ENCODE measurements around the gene BPIFB6. TPM values are rescaled to one million over a fixed set of nuclear protein-coding genes. Genes with fewer than 3 reads are reported as not detected.

BPIFB6 gene
- polyA plus RNA-seq, 2 of the 4 experiments (the other 2 are of a cell fraction) = not detected

- no peak for FAIRE-seq
- 48% methylated on average over 10 of the region's 10 CpGs for WGBS (ENCODE audit: missing lambda C conversion rate)
- CTCF ChIA-PET = interaction anchor here (2.1 kb wide), 1 partner anchor 13 kb away, joined by 5 read pairs; no protein-coding TSS in a partner anchor
- Histone ChIP-seq H3K4me2 (no peak overlapping the region), H3K9me3 (no peaks in the 10 kb centered on the region), H3K27ac (no peak overlapping the region), H3K4me3 (no peak overlapping the region), H3K4me1 (no peaks in the 10 kb centered on the region)
- POLR2A ChIA-PET = no interaction called here
- no peak for DNase-seq (ENCODE audit: low read depth in 1 of 2, low spot score in 1 of 2)
- TF ChIP-seq BCL3 (IDR thresholded peaks at IDR 0.05) = no peak
- TF ChIP-seq ZFP36 (IDR thresholded peaks at IDR 0.05; ENCODE audit: borderline replicate concordance, partially characterized antibody) = peak; percentile 32
- ATAC-seq = no peak
Observed at GRCh38 chr20:32982617-32983458, 48.6 kb upstream of the BPIFB6 start.

GRCh38 chr20:32983459-32984112, 47.9 kb upstream of the BPIFB6 start:
- FAIRE-seq = no peak
- 69% methylated on average over 12 of the region's 12 CpGs for WGBS (ENCODE audit: missing lambda C conversion rate)
- TF ChIP-seq CHD4 (IDR thresholded peaks at IDR 0.05; ENCODE audit: borderline replicate concordance) (no peak), EP300 (IDR thresholded peaks at IDR 0.05) (no peak), RARB (CRISPR knock-in tag; IDR thresholded peaks at IDR 0.05) (no peak), ESRRA (IDR thresholded peaks at IDR 0.05; ENCODE audit: borderline replicate concordance, low read length) (no peak), RAD21 (conservative IDR thresholded peaks at IDR 0.05 in 1 of 2, IDR thresholded peaks at IDR 0.05 in 1 of 2) (no peak), ATOH8 (CRISPR knock-in tag; IDR thresholded peaks at IDR 0.05; ENCODE audit: low read depth) (no peak), TFCP2L1 (CRISPR knock-in tag; IDR thresholded peaks at IDR 0.05) (no peak)
- no peak for ATAC-seq
- H3K4me2 ChIP-seq = no peak overlapping the region
- H3K4me3 ChIP-seq = no peak overlapping the region
- ChIA-PET CTCF (interaction anchor here (1.2 to 2.1 kb wide), 3 partner anchors 10 to 38 kb away, joined by 3 to 5 read pairs (median 3); no protein-coding TSS in a partner anchor), POLR2A (no interaction called here)
- H3K27ac ChIP-seq = no peak overlapping the region
- H3K4me1 ChIP-seq = no peaks in the 10 kb centered on the region
- no peak for DNase-seq (ENCODE audit: low read depth in 1 of 2, low spot score in 1 of 2)
- H3K9me3 ChIP-seq = no peaks in the 10 kb centered on the region

GRCh38 chr20:32984196-32984595, 47.3 kb upstream of the BPIFB6 start:
- FAIRE-seq (no peak), ATAC-seq (peak in 1 of 2 experiments; percentile 52; a peak in 1 of 6 replicates), DNase-seq (ENCODE audit: low read depth in 1 of 2, low spot score in 1 of 2) (no peak)
- no peak overlapping the region for H3K27ac ChIP-seq
- no peak for TF ChIP-seq ELK1 (IDR thresholded peaks at IDR 0.05; ENCODE audit: low read depth, low read length)
- TF ChIP-seq PBX3 (IDR thresholded peaks at IDR 0.05) = no peak
- TF ChIP-seq CHD4 (IDR thresholded peaks at IDR 0.05; ENCODE audit: borderline replicate concordance) = no peak
- TF ChIP-seq E2F6 (IDR thresholded peaks at IDR 0.05; ENCODE audit: borderline replicate concordance, low read depth) = no peak
- no peak for TF ChIP-seq CBX2 (IDR thresholded peaks at IDR 0.05; ENCODE audit: borderline replicate concordance, low read depth)
- no peak for TF ChIP-seq ESRRA (IDR thresholded peaks at IDR 0.05; ENCODE audit: borderline replicate concordance, low read length)
- no peak for TF ChIP-seq ZNF302 (CRISPR knock-in tag; IDR thresholded peaks at IDR 0.05)
- TF ChIP-seq BHLHE40 (IDR thresholded peaks at IDR 0.05; ENCODE audit: low read depth, low read length) = no peak
- no peak for TF ChIP-seq NR3C1 (IDR thresholded peaks at IDR 0.05)
- no peak for TF ChIP-seq RARB (CRISPR knock-in tag; IDR thresholded peaks at IDR 0.05)
- no peak for TF ChIP-seq NFE2L2 (conservative IDR thresholded peaks at IDR 0.05; ENCODE audit: low read length)
- no peak for TF ChIP-seq MYC (IDR thresholded peaks at IDR 0.05; ENCODE audit: borderline replicate concordance, low read length)
- no peak for TF ChIP-seq GATA3 (IDR thresholded peaks at IDR 0.05; ENCODE audit: borderline replicate concordance)
- no peak for TF ChIP-seq RAD21 (conservative IDR thresholded peaks at IDR 0.05 in 1 of 2, IDR thresholded peaks at IDR 0.05 in 1 of 2)
- TF ChIP-seq PHF8 (IDR thresholded peaks at IDR 0.05; ENCODE audit: borderline replicate concordance, low read depth) = no peak
- no peak for TF ChIP-seq POLR2A (IDR thresholded peaks at IDR 0.05; ENCODE audit: low read length)
- TF ChIP-seq HOXA7 (CRISPR knock-in tag; IDR thresholded peaks at IDR 0.05) = no peak
- no peak overlapping the region for H3K4me3 ChIP-seq
- no peaks in the 10 kb centered on the region for H3K9me3 ChIP-seq
- POLR2A ChIA-PET = no interaction called here
- CTCF ChIA-PET = interaction anchor here (1.2 to 2.1 kb wide), 3 partner anchors 11 to 38 kb away, joined by 3 to 5 read pairs (median 3); no protein-coding TSS in a partner anchor
- H3K4me2 ChIP-seq = no peak overlapping the region
- WGBS (ENCODE audit: missing lambda C conversion rate) = 67% methylated on average over 7 of the region's 7 CpGs
- no peaks in the 10 kb centered on the region for H3K4me1 ChIP-seq

Measured in A549 (cell line).